Middle frontal gyrus (tissue), 1 donor: ENCODE measurements around the gene CISH.

Experiments
- DNase-seq: peaks from one replicate; pipeline ENCODE4 v3.0.0-alpha.2; 2015; ENCODE audit warnings: low spot score; ENCODE audit errors: extremely low spot score

CISH gene

DNA sequence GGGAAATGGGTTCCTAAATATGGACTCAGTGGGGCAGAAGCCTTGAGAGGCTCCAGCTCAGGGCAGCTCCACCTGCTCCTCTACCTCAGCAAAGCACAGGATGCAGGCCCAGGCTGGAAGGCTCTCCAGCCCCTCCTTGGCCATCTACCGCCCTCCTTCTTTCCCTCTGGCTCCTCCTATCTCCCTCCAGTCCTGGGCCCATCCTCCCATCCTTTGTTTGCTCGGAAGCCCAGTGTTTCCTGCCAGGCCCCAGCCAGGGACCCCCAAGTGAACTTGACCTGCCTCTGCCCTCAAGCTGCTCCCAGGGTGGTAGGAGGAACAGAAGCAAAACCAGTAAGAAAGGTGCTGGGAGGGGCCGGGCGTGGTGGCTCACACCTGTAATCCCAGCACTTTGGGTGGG lies 25.4 kb upstream of the CISH start:
- DNase-seq, result no peak

DNA sequence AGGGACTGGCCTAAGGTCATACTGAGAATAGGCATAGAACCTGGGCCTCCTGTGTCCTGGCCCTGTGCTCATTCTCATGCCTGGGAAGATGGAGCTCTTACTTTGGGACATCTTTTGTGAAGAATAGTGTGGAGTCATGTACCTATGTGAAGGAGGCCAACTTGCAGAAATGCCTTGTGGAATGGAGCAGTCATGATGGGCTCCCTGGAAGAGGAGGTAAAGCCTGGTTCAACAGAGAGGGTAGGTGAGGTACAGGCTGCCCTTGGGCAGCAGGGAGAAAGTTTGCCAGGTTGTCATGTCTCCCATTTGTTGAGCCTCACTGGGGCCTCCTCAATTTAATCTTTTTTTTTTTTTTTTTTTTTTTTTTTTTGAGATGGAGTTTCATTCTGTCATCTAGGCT lies 23.5 kb upstream of the CISH start:
- no peak for DNase-seq

DNA sequence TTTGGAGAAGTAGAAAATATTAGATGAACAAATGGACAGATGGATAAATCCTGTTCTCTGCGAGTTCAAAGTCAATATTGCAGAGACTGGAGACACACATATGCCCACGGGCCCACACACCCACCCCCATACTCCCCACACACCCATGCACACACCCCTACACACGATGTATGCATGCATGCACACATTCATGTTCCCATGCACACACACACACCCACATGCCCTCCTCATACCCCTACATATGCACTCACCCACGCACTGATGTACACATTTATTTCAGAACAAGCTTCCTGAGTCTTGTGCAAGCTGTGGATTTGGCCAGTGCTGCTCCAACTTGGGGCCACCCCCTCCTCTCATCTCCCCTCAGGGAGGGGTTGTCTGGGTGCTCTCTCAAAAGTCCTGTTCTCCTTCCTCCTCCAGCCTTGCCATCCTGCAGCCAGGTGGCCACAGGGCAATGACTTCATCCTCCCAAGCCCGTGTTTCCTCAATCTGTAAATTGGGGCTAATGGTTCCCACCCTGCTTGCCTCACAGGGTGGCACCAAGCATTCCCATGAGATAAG lies 21.7 kb upstream of the CISH start:
- no peak for DNase-seq

DNA sequence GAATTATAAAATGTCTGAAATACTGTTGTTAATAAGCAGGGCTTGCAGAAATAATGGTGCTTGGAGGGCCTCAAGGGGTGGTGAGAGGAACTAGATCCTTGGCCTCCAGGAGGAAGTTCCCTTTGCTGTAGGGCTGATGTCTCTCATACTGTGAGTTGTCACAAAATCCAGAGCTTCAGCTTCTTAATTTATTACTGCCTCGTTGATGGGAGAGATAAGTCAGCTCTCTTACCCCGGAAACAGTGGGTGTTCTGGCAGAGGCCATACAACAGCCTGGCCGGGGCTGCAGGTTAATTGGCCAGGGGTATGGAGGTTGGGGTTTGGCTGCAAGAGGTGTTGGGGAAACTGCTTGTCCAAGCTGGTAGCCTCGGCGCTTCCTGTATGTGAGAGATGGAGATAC lies 20.9 kb upstream of the CISH start:
- no peak for DNase-seq

DNA sequence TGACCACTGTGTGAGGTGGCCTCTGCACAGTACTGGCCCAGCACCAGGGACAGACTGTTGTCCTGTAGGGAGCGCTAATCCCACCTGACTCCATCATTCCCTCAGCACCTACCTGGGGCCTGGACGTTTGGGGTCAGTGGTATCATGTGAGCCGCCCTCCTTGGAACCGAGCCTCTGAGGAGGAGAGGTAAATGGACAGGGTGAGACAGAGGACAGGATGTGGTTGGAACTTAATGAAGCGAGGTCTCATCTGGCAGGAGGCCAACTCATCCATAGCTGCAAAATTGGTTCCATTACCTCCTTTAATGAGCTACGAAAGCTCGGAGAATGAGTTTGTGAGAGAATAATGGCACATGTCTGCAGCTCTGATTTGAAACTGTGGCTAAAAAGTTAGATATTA lies 19.3 kb upstream of the CISH start:
- no peak for DNase-seq

DNA sequence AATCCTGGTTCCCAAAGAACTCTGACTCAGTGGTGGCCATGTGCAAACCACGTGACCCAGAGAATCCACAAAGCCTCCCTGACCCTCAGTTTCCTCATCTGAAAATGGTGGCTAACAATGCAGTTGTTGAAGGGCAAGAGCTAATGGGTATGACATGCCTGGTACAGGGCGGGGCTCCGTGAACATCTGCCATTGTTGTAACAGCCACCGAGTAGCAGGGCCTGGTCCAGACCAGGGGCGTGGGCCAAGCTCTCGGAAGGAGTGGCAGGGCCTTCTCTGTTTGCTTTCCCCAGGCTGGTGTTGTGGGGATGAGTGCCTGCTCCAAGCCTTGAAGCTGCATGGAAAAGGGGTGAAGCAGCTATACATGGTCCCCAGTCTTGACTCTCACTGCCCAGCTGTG lies 18.8 kb upstream of the CISH start:
- no peak for DNase-seq

DNA sequence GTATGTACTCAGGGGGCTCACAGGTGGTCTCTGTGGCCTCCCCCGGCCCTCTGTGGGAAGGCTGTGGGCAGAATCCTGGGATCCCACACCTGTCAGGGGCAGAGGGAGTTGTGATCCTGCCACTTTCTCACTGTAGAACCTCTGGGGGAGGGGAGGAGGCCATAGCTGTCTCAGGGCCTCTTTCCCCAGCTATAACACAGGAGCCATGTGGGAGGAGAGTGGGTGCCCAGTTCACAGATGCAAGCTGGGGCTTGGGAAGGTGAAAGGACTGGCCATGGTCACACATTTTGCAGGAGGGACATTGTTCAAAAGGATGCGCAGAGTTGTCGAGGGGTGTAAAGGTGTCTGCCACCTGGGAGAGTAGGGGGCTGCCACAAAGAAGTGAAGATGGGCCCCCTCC lies 17.0 kb upstream of the CISH start:
- no peak for DNase-seq

DNA sequence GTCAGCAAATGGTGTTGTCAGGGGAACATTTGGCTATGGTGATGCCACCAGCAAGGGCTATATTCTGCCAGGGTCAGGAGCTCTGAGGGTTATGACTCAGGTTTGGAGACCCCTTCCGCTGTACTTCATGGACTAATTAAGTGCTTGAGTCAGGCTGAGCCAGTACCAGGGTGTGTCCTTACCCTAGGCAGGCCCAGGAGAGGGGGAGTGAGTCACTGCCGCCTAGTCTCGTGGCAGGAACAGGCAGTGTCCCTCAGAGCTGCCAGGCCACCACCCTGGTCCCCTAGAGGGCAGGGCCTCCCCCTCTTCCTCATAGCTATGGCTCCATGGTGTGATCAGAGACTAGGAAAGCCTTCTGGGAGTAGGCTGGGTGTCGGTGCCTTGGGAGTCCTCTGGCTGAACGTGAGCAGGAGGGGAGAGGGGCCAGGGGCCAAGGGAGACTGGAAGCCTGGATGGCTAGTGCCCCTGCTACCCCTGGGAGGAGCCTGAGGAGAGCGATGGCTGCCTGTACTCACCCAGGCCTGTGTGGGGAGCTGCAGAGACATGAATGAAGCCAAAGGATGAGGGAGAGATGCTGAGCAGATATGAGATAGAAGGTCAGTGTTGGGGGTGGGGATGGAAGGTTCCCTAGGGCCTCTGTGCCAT lies 16.0 kb upstream of the CISH start:
- no peak for DNase-seq

DNA sequence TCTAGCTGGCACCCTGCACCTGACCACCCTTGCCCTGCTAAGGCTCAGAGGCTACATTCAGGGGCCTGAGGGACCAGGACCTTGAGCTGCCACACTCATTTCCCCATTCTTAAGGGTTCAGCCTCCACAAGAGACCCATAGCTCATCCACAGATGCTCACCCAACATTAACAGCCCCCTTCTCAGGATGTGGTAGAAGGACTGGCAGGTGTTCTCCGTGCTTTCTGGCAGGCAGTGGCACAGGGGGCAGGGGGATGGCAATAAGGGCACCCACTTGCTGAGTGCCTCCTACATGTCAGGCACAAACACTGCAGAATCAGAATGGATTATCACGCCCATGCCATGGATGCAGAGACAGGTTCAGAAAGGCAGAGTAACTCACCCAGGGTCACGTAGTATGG lies 14.8 kb upstream of the CISH start:
- no peak for DNase-seq

DNA sequence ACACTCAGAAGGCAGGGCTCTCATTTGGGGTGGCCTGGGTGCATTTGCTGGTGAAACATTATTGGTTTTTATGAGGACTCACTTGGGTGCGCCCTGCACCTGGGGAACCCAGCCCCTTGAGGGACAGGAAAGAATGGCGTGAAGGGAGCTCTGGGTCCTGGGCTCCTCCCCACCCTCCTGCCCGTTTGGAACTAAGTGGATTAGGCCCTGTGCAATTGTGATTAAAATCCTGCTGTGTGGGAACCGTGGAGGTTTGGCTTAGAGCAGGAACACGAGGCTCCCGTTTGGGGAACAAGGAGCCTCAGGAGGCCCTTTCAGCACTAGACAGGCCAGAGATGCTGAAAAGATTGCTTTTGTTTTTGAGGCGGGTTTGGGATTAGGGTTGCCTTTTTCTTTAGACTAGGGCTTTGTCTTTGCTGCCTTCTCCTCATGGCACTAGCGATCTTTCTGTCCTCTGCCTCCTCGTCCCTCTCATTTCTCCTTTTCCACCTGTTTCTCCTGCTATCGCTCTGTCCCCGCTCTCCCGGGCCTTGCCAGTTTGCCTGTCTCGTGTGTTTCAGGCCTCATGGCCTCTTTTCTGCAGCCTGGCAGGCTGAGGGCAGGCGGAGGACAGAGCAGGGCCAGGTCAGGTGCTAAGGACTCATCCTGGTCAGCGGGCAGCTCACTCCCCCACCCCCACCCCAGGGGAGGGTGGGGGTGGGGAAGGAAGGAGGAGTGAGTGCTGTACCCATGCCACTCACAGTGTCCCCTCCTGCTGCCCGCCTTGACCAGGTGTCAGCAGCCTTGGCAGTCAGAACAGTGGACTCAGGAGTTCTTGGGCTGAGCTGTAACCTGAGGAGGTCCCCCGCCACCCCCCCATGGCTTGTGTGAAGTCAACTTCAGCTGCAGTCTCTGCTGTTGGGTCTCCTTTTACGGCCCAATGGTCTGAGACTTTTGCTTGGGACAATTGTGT lies 13.9 kb upstream of the CISH start:
- DNase-seq, result no peak

DNA sequence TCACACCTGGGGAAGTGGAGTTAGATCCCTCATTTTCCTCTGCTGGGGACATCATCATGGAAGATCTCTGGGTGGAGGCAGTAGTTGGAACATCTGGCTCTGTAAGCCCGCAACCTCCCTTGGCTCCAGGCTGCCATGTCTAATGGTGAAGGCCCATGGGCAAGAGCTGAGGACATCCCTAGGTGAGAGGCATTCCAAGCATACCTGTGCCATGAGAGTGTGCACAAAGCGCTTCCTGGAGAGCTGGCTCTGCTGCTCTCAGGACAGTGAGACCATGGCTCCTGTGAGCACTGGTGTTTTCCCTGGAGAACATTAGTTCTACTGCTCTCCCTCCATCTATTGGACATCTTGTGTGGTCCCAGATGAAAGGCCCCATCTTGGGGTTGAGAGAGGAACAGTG lies 13.1 kb upstream of the CISH start:
- DNase-seq, result no peak

DNA sequence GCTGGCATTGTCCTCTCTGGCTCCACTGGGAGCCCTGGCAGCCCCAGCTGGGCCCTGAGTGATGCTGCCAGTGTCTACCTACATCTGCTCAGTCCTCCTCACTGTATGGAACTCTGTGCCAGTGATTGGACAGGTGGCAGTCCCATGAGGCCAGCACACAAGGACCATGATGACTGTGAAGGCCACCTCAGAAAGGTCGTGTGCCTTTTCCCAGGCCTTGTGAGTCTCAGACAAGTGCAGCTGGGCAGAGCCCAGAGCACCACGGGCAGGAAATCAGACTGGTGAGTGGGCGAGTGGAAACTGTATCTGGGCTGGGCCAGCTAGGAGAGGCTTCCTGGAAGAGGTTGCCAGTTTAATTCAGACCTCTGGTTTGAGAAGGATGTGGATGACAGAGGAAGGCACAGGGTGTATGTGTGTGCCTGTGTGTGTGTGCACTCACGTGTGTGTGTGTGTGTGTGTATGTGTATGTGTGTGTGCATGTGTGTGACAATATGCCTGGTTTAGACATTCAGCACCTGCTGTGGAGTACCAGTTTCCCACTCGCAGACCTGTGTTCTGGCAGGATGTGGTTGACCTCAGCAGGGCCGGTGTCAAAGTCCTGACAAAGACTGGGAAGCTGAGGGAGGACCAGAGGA lies 12.4 kb upstream of the CISH start:
- no peak for DNase-seq

DNA sequence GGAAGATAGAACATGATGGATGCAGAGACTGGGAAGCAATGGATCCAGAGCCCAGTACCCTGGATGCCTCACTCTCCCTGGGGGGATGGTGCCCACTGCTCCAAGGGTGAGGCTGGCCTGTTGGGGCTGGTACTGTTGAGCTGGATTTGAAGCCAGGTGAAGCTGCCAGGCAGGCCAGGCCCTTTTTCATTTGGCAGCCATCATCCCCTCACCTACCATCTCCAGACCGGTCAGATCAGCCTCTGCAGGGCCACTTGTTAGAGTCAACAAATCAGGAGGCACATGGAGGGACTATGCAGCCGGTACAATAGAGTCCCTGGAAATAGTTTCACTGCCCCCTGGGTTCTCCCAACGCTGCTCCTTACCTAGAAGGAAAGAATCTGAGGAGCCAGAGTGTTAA lies 11.3 kb upstream of the CISH start:
- no peak for DNase-seq

DNA sequence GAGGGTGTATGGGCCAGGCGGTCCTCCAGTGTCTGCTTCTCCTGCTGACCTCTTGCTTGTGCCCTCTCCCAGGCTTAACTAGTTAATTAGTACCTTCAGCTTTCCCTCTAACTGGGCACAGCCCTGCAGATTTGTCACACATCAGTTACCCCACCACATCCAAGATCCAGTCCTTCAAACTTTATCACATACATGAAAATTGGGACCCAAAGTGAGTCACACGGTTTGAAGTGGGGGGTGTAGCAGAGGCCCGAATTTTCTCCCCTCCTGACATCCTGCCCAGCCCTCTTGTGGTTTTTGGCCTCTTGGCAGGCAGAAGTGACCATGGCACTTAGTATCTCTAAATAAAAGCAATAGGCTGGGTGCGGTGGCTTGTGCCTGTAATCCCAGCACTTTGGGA lies 9.2 kb upstream of the CISH start:
- no peak for DNase-seq

DNA sequence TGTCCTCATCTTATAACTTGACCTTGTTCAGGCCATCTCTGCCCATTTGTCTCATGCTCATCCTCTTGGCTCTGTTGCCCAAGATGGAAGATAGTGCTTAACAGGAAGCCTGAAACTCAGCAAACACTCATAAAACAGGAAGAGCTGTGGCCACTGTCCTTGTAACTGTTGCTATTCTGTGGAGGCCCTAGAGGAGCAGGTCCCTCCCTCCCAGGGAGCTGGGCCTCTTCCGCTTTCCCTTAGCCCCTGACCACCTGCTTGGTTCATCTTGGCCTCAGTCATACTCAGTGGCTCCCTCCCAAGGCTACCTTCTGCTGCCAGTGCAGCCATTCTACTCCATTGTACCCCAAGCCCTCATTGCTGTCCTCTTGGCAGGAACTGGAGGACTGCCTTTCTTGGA lies 8.8 kb upstream of the CISH start:
- no peak for DNase-seq

DNA sequence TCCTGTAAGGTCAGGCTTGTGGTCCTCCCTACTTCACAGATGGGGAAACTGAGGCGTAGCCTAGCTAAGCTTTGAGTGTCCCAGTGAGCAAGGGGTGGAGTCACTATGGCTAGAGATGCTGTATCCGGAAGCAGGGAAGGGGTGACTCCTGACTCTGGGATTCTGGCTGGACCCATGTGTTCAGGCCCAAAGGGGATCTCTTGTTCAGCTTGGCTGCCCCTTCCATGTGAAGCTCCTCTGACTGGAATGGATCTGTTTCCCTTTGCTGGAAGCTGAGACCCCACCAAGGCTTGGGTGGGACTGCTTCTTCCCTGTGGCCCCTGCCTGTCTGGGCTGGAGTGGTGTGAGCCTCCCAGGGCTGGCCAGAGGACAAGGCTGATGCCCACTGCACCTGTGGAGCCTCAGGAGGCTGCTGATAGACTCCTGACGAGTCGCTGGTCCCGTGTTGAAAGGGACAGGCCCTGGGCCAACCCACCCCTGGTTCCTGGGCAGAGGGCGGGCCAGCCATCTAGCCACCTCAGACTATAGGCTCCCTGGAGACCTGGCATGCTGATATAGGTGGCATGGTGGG lies 6.4 kb upstream of the CISH start:
- no peak for DNase-seq

DNA sequence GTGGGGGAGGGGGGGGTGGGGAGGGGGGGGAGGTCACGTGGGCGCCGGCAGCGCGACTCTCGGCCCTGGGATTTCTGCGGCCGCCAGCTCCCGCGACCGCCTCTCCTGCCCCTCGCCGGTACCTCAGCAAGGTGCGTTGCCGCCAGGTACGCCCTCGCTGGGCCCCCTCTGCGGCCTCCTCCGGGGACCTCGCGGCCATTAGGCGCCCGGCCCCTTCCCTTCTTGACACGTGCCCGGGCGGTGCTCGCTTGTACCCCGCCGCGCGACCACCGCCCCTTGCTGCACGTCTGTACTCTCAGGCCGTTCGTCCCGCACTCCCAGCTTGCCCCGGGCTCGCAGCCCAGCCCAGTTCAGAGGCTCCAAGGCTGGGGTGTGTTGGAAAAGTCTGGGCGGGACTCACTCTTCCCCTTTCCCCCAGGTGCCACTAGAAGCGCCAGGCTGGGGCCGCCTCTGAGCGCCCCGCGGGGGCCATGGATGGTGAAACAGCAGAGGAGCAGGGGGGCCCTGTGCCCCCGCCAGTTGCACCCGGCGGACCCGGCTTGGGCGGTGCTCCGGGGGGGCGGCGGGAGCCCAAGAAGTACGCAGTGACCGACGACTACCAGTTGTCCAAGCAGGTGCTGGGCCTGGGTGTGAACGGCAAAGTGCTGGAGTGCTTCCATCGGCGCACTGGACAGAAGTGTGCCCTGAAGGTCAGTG lies 5.7 kb upstream of the CISH start, which contains the start of gene MAPKAPK3:
Gene MAPKAPK3 (plus strand): TSS at position 56 of the 696 bp plus-strand sequence. CDS start 415 bp downstream, at position 471.
- DNase-seq, result no peak

DNA sequence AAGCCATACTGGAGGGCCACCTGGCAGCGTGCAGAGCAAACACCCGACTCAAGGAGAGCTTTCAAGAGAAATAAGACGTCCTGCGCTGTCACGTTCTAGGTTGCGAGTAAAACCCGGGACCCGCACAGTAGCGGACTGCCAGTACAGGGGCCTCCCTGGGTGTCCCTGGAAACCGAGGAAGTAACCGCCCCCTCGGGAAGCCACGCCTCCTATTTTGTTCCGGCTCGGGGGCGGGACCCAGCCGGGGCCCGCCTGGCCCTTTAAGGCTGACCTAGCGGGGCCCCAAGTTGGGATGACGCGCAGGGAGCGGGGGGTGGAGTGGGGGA lies 5.2 kb upstream of the CISH start:
- peak; percentile 72 for DNase-seq

DNA sequence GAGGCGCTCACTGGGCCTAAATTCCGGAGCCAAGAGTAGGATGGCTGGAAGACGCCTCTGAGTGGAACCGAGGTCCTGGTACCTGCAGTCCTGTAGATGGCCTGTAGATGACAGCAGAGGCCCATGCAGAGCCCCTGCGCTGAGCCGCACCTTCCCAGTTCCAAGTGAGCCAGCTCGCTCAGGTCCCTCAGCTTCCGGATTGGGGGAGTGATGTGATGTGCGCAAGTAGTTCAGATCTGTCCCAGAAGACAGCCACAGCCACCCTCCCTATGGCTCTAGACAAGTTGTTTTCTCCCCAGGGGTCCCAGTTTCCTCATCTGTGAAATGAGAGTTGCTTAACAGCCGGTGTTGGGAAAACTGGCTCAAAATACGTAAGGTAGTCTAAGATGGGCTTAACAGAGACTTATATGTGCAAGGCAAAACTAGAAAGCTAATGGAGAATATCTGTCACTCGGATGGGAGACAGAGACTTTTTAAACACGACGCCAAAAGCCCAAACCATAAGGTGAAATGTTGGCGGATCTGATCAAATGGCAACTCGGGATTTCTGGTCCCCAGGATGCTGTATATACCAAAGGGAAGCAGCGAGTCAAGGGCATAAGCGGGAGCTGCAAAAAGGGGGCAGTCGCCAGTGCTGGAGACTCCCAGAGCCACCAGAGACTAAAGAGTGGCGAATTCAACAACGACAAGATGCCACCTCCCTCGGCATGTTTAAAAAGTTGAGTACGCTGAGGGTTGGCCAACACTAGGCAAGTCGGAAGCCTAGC lies 4.6 kb upstream of the CISH start:
- peak; percentile 67 for DNase-seq

DNA sequence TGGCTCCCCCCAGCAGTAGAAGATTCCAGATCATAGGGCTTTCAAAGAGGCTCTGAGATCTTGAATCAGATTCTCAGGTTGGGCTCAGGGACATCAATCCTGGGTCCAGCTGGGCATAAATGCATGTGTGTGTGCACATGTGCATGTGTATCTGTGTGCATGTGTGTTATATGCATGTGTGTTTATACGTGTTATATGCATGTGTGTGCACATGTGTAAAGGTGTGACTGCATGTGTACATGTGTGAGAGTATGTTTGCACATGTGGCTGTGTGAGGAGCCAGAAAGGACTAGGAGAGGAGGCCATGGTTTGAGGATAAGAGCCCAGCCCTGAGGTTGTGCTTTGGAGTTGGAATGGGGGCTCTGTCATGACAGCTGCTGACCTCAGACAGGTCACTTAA lies 3.6 kb upstream of the CISH start:
- no peak for DNase-seq
